Mesendoderm (in vitro differentiated cells): ENCODE measurements around the gene VASP.
A peak's percentile ranks its signal among the peaks of the same experiment; 100 is the strongest.

Source experiments
- DNase-seq: peaks from one replicate; pipeline ENCODE4 v3.0.0; 2013
- H2AK5ac ChIP-seq: 2 replicates; pipeline ENCODE4 v1.6.1; 2013; ENCODE audit warnings: low read length, inconsistent platforms
- H2BK120ac ChIP-seq: 2 replicates; pipeline ENCODE4 v1.6.1; 2013; ENCODE audit warnings: low read depth, mild to moderate bottlenecking, low read length, moderate library complexity, mixed read lengths
- H2BK15ac ChIP-seq: replicated peaks from 2 replicates; pipeline ENCODE4 v1.6.1; 2013; ENCODE audit warnings: low read depth, mild to moderate bottlenecking, moderate library complexity
- H2BK5ac ChIP-seq: 2 replicates; pipeline ENCODE4 v1.6.1; 2013; ENCODE audit warnings: low read length, inconsistent platforms
- H3K18ac ChIP-seq: 2 replicates; pipeline ENCODE4 v1.6.1; 2013; ENCODE audit warnings: mild to moderate bottlenecking, low read length, mixed read lengths
- H3K23ac ChIP-seq: one replicate; pipeline ENCODE4 v1.6.1; 2013; ENCODE audit warnings: low read length
- H3K27ac ChIP-seq: 2 replicates; pipeline ENCODE4 v1.5.1; 2013; ENCODE audit warnings: low read depth, mild to moderate bottlenecking, inconsistent platforms, low read length, moderate library complexity
- H3K27me3 ChIP-seq: 2 replicates; pipeline ENCODE4 v1.6.1; 2013; ENCODE audit warnings: low read length, control low read depth, mild to moderate bottlenecking, inconsistent platforms; ENCODE audit not compliant: insufficient read depth, poor library complexity
- H3K36me3 ChIP-seq: 2 replicates; pipeline ENCODE4 v1.6.1; 2013; ENCODE audit warnings: low read length, inconsistent platforms; ENCODE audit not compliant: control insufficient read depth, insufficient read depth
- H3K4ac ChIP-seq: one replicate; pipeline ENCODE4 v1.6.1; 2013; ENCODE audit warnings: low read depth, mild to moderate bottlenecking, low read length, moderate library complexity
- H3K4me1 ChIP-seq: 2 replicates; pipeline ENCODE4 v1.6.1; 2013; ENCODE audit warnings: low read depth, low read length, inconsistent platforms; ENCODE audit not compliant: control insufficient read depth
- H3K4me2 ChIP-seq: 2 replicates; pipeline ENCODE4 v1.6.1; 2013; ENCODE audit warnings: low read length
- H3K4me3 ChIP-seq: 2 replicates; pipeline ENCODE4 v1.5.1; 2013; ENCODE audit warnings: mild to moderate bottlenecking, low read length
- H3K56ac ChIP-seq: one replicate; pipeline ENCODE4 v1.6.1; 2013; ENCODE audit warnings: low read length
- H3K79me1 ChIP-seq: 2 replicates; pipeline ENCODE4 v1.6.1; 2013; ENCODE audit warnings: low read length, inconsistent platforms
- H3K79me2 ChIP-seq: 2 replicates; pipeline ENCODE4 v1.6.1; 2013; ENCODE audit warnings: mild to moderate bottlenecking, low read length; ENCODE audit not compliant: control insufficient read depth, insufficient read depth
- H3K9ac ChIP-seq: 2 replicates; pipeline ENCODE4 v1.6.1; 2013; ENCODE audit warnings: low read length, inconsistent platforms
- H4K5ac ChIP-seq: one replicate; pipeline ENCODE4 v1.6.1; 2013; ENCODE audit warnings: low read length
- H4K8ac ChIP-seq: one replicate; pipeline ENCODE4 v1.6.1; 2013; ENCODE audit warnings: low read depth, mild to moderate bottlenecking, control low read depth, low read length, moderate library complexity
- WGBS: extraction: QIAGEN DNeasy Blood & Tissue Kit; methylation state at CpG from one replicate; pipeline ENCODE4 v1.1.7; 2013; ENCODE audit warnings: low lambda C conversion rate, missing lambda C conversion rate; ENCODE audit not compliant: insufficient coverage; ENCODE audit errors: extremely low coverage; 5-methylcytosine and 5-hydroxymethylcytosine counted together

The VASP gene

GRCh38 chr19:45475537-45476291 lies 31.6 kb upstream of the VASP start:
- Histone ChIP-seq H2AK5ac (no peak overlapping the region), H3K27ac (no peak overlapping the region), H3K79me1 (no peaks in the 10 kb centered on the region), H3K4me3 (no peak overlapping the region), H3K4me2 (no peak overlapping the region), H3K56ac (no peak overlapping the region), H3K4ac (no peak overlapping the region), H2BK15ac (no peak overlapping the region), H3K9ac (no peak overlapping the region), H3K27me3 (no peaks in the 10 kb centered on the region), H2BK5ac (no peak overlapping the region), H3K79me2 (no peaks in the 10 kb centered on the region), H3K23ac (no peak overlapping the region), H3K4me1 (no peaks in the 10 kb centered on the region), H4K8ac (no peak overlapping the region), H3K18ac (no peak overlapping the region), H4K5ac (no peak overlapping the region), H3K36me3 (no peaks in the 10 kb centered on the region), H2BK120ac (no peak overlapping the region)
- DNase-seq = no peak
- WGBS = no CpG with 5 or more reads among the region's 6 CpGs

- Histone ChIP-seq H2BK5ac (no peak overlapping the region), H3K9ac (no peak overlapping the region), H3K79me2 (no peaks in the 10 kb centered on the region), H2BK120ac (no peak overlapping the region), H3K27me3 (no peaks in the 10 kb centered on the region), H3K4me2 (no peak overlapping the region), H3K79me1 (no peaks in the 10 kb centered on the region), H3K4me3 (no peak overlapping the region), H3K18ac (no peak overlapping the region), H3K56ac (no peak overlapping the region), H3K23ac (no peak overlapping the region), H4K8ac (no peak overlapping the region), H2AK5ac (no peak overlapping the region), H3K4ac (no peak overlapping the region), H3K36me3 (no peaks in the 10 kb centered on the region), H2BK15ac (no peak overlapping the region), H3K27ac (no peak overlapping the region), H4K5ac (no peak overlapping the region), H3K4me1 (no peaks in the 10 kb centered on the region)
- no CpG with 5 or more reads among the region's 5 CpGs for WGBS
- no peak for DNase-seq
Measured at GRCh38 chr19:45476304-45476703, 31.0 kb upstream of the VASP start.

- Histone ChIP-seq H3K56ac (peak overlapping the region; percentile 7), H2BK5ac (no peak overlapping the region), H3K27ac (no peak overlapping the region), H3K79me1 (no peaks in the 10 kb centered on the region), H3K4me2 (no peak overlapping the region), H3K23ac (no peak overlapping the region), H2BK15ac (no peak overlapping the region), H2BK120ac (no peak overlapping the region), H4K8ac (no peak overlapping the region), H3K4me3 (no peak overlapping the region), H3K18ac (no peak overlapping the region), H3K27me3 (no peaks in the 10 kb centered on the region), H3K4me1 (no peaks in the 10 kb centered on the region), H3K36me3 (no peaks in the 10 kb centered on the region), H3K4ac (no peak overlapping the region), H3K79me2 (no peaks in the 10 kb centered on the region), H2AK5ac (no peak overlapping the region), H4K5ac (no peak overlapping the region), H3K9ac (no peak overlapping the region)
- no peak for DNase-seq
- no CpG with 5 or more reads among the region's 5 CpGs for WGBS
Measured at GRCh38 chr19:45477186-45477585, 30.1 kb upstream of the VASP start.

GRCh38 chr19:45477713-45478453 lies 29.4 kb upstream of the VASP start:
- peak overlapping the region; percentile 7 for H3K4me2 ChIP-seq
- H4K8ac ChIP-seq = no peak overlapping the region
- H2AK5ac ChIP-seq = no peak overlapping the region
- no peak overlapping the region for H2BK120ac ChIP-seq
- peak overlapping the region; percentile 14 for H3K9ac ChIP-seq
- no peak overlapping the region for H3K56ac ChIP-seq
- H2BK5ac ChIP-seq = no peak overlapping the region
- no peaks in the 10 kb centered on the region for H3K79me1 ChIP-seq
- no peaks in the 10 kb centered on the region for H3K27me3 ChIP-seq
- H3K36me3 ChIP-seq = no peaks in the 10 kb centered on the region
- DNase-seq = peak; percentile 67
- H4K5ac ChIP-seq = no peak overlapping the region
- no peak overlapping the region for H3K4ac ChIP-seq
- H3K27ac ChIP-seq = no peak overlapping the region
- H2BK15ac ChIP-seq = no peak overlapping the region
- H3K79me2 ChIP-seq = no peaks in the 10 kb centered on the region
- H3K4me3 ChIP-seq = no peak overlapping the region
- no CpG with 5 or more reads among the region's 12 CpGs for WGBS
- H3K23ac ChIP-seq = no peak overlapping the region
- H3K18ac ChIP-seq = no peak overlapping the region
- H3K4me1 ChIP-seq = no peaks in the 10 kb centered on the region

GRCh38 chr19:45478454-45479238 lies 28.6 kb upstream of the VASP start:
- Histone ChIP-seq H3K4me3 (peak overlapping the region; percentile 9), H3K27ac (no peak overlapping the region), H4K5ac (no peak overlapping the region), H2BK5ac (no peak overlapping the region), H2BK120ac (no peak overlapping the region), H2AK5ac (no peak overlapping the region), H4K8ac (no peak overlapping the region), H3K4me2 (peak overlapping the region; percentile 4), H3K4ac (no peak overlapping the region), H3K56ac (peak overlapping the region; percentile 80), H3K9ac (peak overlapping the region; percentile 59), H3K79me2 (no peaks in the 10 kb centered on the region), H3K23ac (no peak overlapping the region), H2BK15ac (no peak overlapping the region), H3K36me3 (no peaks in the 10 kb centered on the region), H3K79me1 (no peaks in the 10 kb centered on the region), H3K27me3 (no peaks in the 10 kb centered on the region), H3K4me1 (no peaks in the 10 kb centered on the region), H3K18ac (peak overlapping the region; percentile 34)
- no CpG with 5 or more reads among the region's 39 CpGs for WGBS
- peak; percentile 98 for DNase-seq
